Activated CD4-positive, alpha-beta T cell treated with anti-CD3 and anti-CD28 coated beads for 36 hours (primary cell): ENCODE results near the gene PSPC1. TPM values are rescaled to one million over a fixed set of nuclear protein-coding genes. Genes with fewer than 3 reads are reported as not detected.

Experiments
- ATAC-seq: fragments of 200-7000 bp; cut with Tn5 transposase; one replicate; pipeline ENCODE4 v1.10.0; 2021; ENCODE audit warnings: mild to moderate bottlenecking, moderate library complexity
- CTCF ChIA-PET: fragments of 350-600 bp; sonication (Branson Sonifier 250); formaldehyde crosslinking; loops from one replicate; lab custom pipeline; 2021; ENCODE audit warnings: antibody characterized with exemption; lab: Charles Lee
- POLR2A ChIA-PET: fragments of 350-600 bp; sonication (Branson Sonifier 250); formaldehyde crosslinking; loops from one replicate; lab custom pipeline; 2021; ENCODE audit warnings: antibody characterized with exemption, inconsistent platforms; lab: Charles Lee
- DNase-seq: peaks from one replicate; pipeline ENCODE4 v3.0.0-alpha.2; 2020
- H3K27ac Mint-ChIP-seq: one replicate; pipeline ENCODE4 v1.8.0; 2021; ENCODE audit warnings: mixed read lengths
- H3K27me3 Mint-ChIP-seq: one replicate; pipeline ENCODE4 v1.8.0; 2021; ENCODE audit warnings: mixed read lengths
- H3K36me3 Mint-ChIP-seq: one replicate; pipeline ENCODE4 v1.8.0; 2021; ENCODE audit warnings: low read depth, mixed read lengths
- H3K4me1 Mint-ChIP-seq: one replicate; pipeline ENCODE4 v1.8.0; 2021; ENCODE audit warnings: mixed read lengths
- H3K4me3 Mint-ChIP-seq: one replicate; pipeline ENCODE4 v1.8.0; 2021; ENCODE audit warnings: mild to moderate bottlenecking, moderate library complexity, mixed read lengths
- H3K9me3 Mint-ChIP-seq: one replicate; pipeline ENCODE4 v1.8.0; 2021; ENCODE audit warnings: low read depth, mixed read lengths
- intact Hi-C, 2 experiments: fragments of 100-400 bp; cut with DNase I in 1 of 2; cut with micrococcal nuclease in 1 of 2; formaldehyde crosslinking; loops; one replicate each; pipeline versions ENCODE4 v1.14.2 to v1.15.1; 2022 to 2024; cut with DNase I, micrococcal nuclease
- total RNA-seq, 2 experiments: library from RNA; stranded (reverse); gene quantifications; one replicate each; pipeline ENCODE4 v1.2.3, GENCODE V29; 2021

PSPC1 gene
- total RNA-seq, 2 experiments from 2014 or later = 60.2 to 64.0 TPM

- Mint-ChIP-seq H3K4me3 (no peak overlapping the region), H3K4me1 (no peaks in the 10 kb centered on the region), H3K27me3 (no peaks in the 10 kb centered on the region), H3K27ac (peak overlapping the region; percentile 27), H3K9me3 (no peaks in the 10 kb centered on the region), H3K36me3 (peaks cover 33% of the 10 kb centered on the region)
- intact Hi-C loops = no loop called here
- ATAC-seq (no peak), DNase-seq (no peak)
- ChIA-PET CTCF (no interaction called here), POLR2A (interaction anchor here (0.6 kb wide), 1 partner anchor 86 kb away, joined by 3 read pairs; no protein-coding TSS in a partner anchor)
These were observed 124.7 kb downstream of the PSPC1 start for GRCh38 chr13:19657872-19658591.

Other genes with a start within 250 kb of the PSPC1 start
- under 1 TPM; 0.11 to 0.25 TPM for gene TPTE2, start 221.4 kb downstream of the PSPC1 start, total RNA-seq
- 10 to 100 TPM; 39.1 to 39.8 TPM for gene MPHOSPH8, start 149.3 kb downstream of the PSPC1 start, total RNA-seq
- gene ZMYM5, start 80.7 kb upstream of the PSPC1 start, total RNA-seq = 10 to 100 TPM in 1 of 2 experiments, 1 to 10 TPM in 1; 9.1 to 10.1 TPM
- 10 to 100 TPM; 54.2 to 59.9 TPM for gene ZMYM2, start 175.8 kb upstream of the PSPC1 start, total RNA-seq